ENCODE results near the gene EMILIN2. TPM values are rescaled to one million over a fixed set of nuclear protein-coding genes. Genes with fewer than 3 reads are reported as not detected.

The EMILIN2 gene
- total and polyA plus RNA-seq, 9 of the 15 experiments (the other 6 are each of a cell fraction or from before 2014, with no cell fraction given): 0.01 to 0.40 (median 0.19) TPM

DNA sequence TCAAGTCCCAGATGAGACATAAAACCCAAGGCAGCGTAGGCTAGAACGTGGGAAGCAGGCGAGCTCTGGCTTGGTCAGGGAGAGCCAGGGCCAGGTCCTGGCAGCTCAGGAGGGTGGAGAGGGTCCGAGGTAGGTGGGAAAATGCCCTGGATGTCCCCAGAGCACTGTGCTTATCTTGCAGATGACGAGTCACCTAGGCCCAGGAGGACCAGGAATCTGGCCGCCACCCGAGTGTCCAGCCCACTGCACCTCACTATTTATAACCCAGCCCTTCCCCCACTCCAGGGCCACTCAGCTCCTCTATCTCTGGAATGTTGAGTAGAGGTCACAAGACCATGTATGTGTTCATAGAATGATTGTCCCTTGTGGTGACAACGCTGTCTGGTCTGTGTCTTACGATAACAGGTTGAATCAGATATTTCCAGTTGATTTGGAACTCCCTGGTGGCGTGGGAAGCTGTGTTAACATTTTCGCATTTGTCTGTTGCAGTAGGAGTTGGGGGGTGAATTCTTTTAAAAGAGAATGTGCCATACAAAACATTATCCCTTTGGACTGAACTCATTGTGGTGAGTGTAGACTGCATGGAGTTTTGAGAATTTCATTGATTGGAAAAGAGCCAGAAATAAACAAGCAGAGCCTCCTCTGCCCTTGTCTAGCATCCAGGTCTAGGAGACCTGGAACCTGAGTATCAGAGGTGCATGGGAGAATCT is 47.5 kb downstream of the EMILIN2 start (continued):
- TF ChIP-seq, protein P1, sequence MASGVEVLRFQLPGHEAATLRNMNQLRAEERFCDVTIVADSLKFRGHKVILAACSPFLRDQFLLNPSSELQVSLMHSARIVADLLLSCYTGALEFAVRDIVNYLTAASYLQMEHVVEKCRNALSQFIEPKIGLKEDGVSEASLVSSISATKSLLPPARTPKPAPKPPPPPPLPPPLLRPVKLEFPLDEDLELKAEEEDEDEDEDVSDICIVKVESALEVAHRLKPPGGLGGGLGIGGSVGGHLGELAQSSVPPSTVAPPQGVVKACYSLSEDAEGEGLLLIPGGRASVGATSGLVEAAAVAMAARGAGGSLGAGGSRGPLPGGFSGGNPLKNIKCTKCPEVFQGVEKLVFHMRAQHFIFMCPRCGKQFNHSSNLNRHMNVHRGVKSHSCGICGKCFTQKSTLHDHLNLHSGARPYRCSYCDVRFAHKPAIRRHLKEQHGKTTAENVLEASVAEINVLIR (CRISPR knock-in tag; IDR thresholded peaks at IDR 0.05): peak; percentile 59
- peak; percentile 59 for TF ChIP-seq EGR1 (conservative IDR thresholded peaks at IDR 0.05)
- TF ChIP-seq CEBPG (CRISPR knock-in tag; IDR thresholded peaks at IDR 0.05): no peak
- TF ChIP-seq CEBPG (tag; conservative IDR thresholded peaks at IDR 0.05 in 1 of 2, IDR thresholded peaks at IDR 0.05 in 1 of 2): peak in 1 of 2 experiments; percentile 41; a peak in 1 of 4 replicates
- peak; percentile 80 for TF ChIP-seq STAT5A (IDR thresholded peaks at IDR 0.05; ENCODE audit: borderline replicate concordance, low read length)
- no peak for TF ChIP-seq SRSF9 (IDR thresholded peaks at IDR 0.05; ENCODE audit: borderline replicate concordance, low read depth, low read length)
- TF ChIP-seq, protein P2, sequence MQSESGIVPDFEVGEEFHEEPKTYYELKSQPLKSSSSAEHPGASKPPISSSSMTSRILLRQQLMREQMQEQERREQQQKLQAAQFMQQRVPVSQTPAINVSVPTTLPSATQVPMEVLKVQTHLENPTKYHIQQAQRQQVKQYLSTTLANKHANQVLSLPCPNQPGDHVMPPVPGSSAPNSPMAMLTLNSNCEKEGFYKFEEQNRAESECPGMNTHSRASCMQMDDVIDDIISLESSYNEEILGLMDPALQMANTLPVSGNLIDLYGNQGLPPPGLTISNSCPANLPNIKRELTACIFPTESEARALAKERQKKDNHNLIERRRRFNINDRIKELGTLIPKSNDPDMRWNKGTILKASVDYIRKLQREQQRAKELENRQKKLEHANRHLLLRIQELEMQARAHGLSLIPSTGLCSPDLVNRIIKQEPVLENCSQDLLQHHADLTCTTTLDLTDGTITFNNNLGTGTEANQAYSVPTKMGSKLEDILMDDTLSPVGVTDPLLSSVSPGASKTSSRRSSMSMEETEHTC (IDR thresholded peaks at IDR 0.05): peak; percentile 97
- no peak; the same call in 1 of the 2 replicates for TF ChIP-seq SMARCC2 (IDR thresholded peaks at IDR 0.05; ENCODE audit: low read depth)
- TF ChIP-seq, protein P3, sequence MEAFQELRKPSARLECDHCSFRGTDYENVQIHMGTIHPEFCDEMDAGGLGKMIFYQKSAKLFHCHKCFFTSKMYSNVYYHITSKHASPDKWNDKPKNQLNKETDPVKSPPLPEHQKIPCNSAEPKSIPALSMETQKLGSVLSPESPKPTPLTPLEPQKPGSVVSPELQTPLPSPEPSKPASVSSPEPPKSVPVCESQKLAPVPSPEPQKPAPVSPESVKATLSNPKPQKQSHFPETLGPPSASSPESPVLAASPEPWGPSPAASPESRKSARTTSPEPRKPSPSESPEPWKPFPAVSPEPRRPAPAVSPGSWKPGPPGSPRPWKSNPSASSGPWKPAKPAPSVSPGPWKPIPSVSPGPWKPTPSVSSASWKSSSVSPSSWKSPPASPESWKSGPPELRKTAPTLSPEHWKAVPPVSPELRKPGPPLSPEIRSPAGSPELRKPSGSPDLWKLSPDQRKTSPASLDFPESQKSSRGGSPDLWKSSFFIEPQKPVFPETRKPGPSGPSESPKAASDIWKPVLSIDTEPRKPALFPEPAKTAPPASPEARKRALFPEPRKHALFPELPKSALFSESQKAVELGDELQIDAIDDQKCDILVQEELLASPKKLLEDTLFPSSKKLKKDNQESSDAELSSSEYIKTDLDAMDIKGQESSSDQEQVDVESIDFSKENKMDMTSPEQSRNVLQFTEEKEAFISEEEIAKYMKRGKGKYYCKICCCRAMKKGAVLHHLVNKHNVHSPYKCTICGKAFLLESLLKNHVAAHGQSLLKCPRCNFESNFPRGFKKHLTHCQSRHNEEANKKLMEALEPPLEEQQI (IDR thresholded peaks at IDR 0.05): peak; percentile 73; the same call in 1 of the 2 replicates
- peak; percentile 77 for TF ChIP-seq FOXM1 (IDR thresholded peaks at IDR 0.05; ENCODE audit: low read depth)
- no peak for TF ChIP-seq FOXM1 (CRISPR knock-in tag; IDR thresholded peaks at IDR 0.05; ENCODE audit: low read depth)
- TF ChIP-seq NR4A1 (CRISPR knock-in tag; IDR thresholded peaks at IDR 0.05): no peak
- peak; percentile 80; the same call in 1 of the 2 replicates for TF ChIP-seq NR4A1 (tag; IDR thresholded peaks at IDR 0.05)
- peak; percentile 80; the same call in 1 of the 2 replicates for TF ChIP-seq ELF4 (CRISPR knock-in tag; IDR thresholded peaks at IDR 0.05)
- 0 out of 2 replicates have a peak, but pooled peaks have one; percentile 56 for TF ChIP-seq ZNF584 (CRISPR knock-in tag; IDR thresholded peaks at IDR 0.05; ENCODE audit: low read depth)
- TF ChIP-seq ZBED1 (IDR thresholded peaks at IDR 0.05): peak; percentile 54; the same call in 1 of the 2 replicates
- TF ChIP-seq SMARCA4 (IDR thresholded peaks at IDR 0.05): peak; percentile 89
- peak; percentile 95 for TF ChIP-seq PML (IDR thresholded peaks at IDR 0.05; ENCODE audit: low read length)
- TF ChIP-seq PHB (CRISPR knock-in tag; IDR thresholded peaks at IDR 0.05): peak; percentile 85; the same call in 1 of the 2 replicates
- peak; percentile 97 to 99 for TF ChIP-seq TEAD1 (CRISPR knock-in tag; IDR thresholded peaks at IDR 0.05)
- no peak for TF ChIP-seq NR2F6 (CRISPR knock-in tag; IDR thresholded peaks at IDR 0.05)
- TF ChIP-seq FOSL1 (tag; conservative IDR thresholded peaks at IDR 0.05): peak; percentile 97
- peak; percentile 91 for TF ChIP-seq HDAC3 (IDR thresholded peaks at IDR 0.05; ENCODE audit: borderline replicate concordance, partially characterized antibody)
- peak; percentile 98 for TF ChIP-seq SOX6 (IDR thresholded peaks at IDR 0.05)
- TF ChIP-seq CAMTA2 (CRISPR knock-in tag; conservative IDR thresholded peaks at IDR 0.05): no peak
- TF ChIP-seq CREB1 (IDR thresholded peaks at IDR 0.05): peak; percentile 60
- peak; percentile 44; the same call in 1 of the 2 replicates for TF ChIP-seq CREB1 (CRISPR knock-in tag; IDR thresholded peaks at IDR 0.05)
